K562 (cell line): ENCODE data around the gene TRIM45. TPM values are rescaled to one million over a fixed set of nuclear protein-coding genes. Genes with fewer than 3 reads are reported as not detected.

Source experiments
- CBX1 ChIP-seq: sonication (generic); IDR thresholded peaks from 2 replicates; pipeline ENCODE4 v1.6.1; 2016; ENCODE audit warnings: antibody characterized with exemption, low read depth, mild to moderate bottlenecking
- CHD7 ChIP-seq: fragments of 200-600 bp; sonication (generic); IDR thresholded peaks from one replicate; pipeline ENCODE4 v1.6.1; 2012; ENCODE audit warnings: mild to moderate bottlenecking, low read depth, low read length, inconsistent platforms
- HBP1 ChIP-seq: fragments of 450-650 bp; formaldehyde crosslinking; IDR thresholded peaks from 2 replicates; pipeline ENCODE4 v1.4.0; 2022; ENCODE audit warnings: missing genetic modification characterization
- HDAC1 ChIP-seq, 2 experiments: fragments of 450-650 bp; IDR thresholded peaks; 2 replicates each; pipeline ENCODE4 v1.6.1; 2016 to 2017; ENCODE audit warnings: inconsistent platforms in 1 of 2, mild to moderate bottlenecking in 1 of 2, moderate library complexity in 1 of 2
- HDAC3 ChIP-seq: fragments of 450-650 bp; IDR thresholded peaks from 2 replicates; pipeline ENCODE4 v1.6.1; 2018; ENCODE audit warnings: borderline replicate concordance, mild to moderate bottlenecking, moderate library complexity; ENCODE audit not compliant: partially characterized antibody
- JUND ChIP-seq, 2 experiments: IDR thresholded peaks; 2 replicates in 1 of 2; 3 replicates in 1 of 2; pipeline ENCODE4 v1.6.1; 2011; ENCODE audit warnings: borderline replicate concordance in 2 of 2, low read depth in 2 of 2, low read length in 2 of 2, improper control_type of control experiment in 1 of 2, missing biosample characterization in 1 of 2, missing genetic modification characterization in 1 of 2, missing genetic modification reagents in 1 of 2
- LARP7 ChIP-seq: fragments of 450-650 bp; IDR thresholded peaks from 2 replicates; pipeline ENCODE4 v1.6.1; 2016
- MAFG ChIP-seq: fragments of 450-650 bp; conservative IDR thresholded peaks from 2 replicates; pipeline ENCODE4 v1.6.1; 2016; ENCODE audit warnings: missing genetic modification characterization, missing compliant biosample characterization
- NELFE ChIP-seq: IDR thresholded peaks from 2 replicates; pipeline ENCODE4 v1.6.1; 2011; ENCODE audit warnings: mild to moderate bottlenecking; ENCODE audit not compliant: insufficient read depth, insufficient read length
- THRA ChIP-seq: fragments of 450-650 bp; IDR thresholded peaks from 2 replicates; pipeline ENCODE4 v1.6.1; 2017; ENCODE audit warnings: mild to moderate bottlenecking, moderate library complexity
- ZBTB17 ChIP-seq: fragments of 450-650 bp; formaldehyde crosslinking; IDR thresholded peaks from 2 replicates; pipeline ENCODE4 v1.4.0; 2020; ENCODE audit warnings: mild to moderate bottlenecking
- ZNF165 ChIP-seq: fragments of 250-450 bp; sonication (Bioruptor Pico); IDR thresholded peaks from 2 replicates; pipeline ENCODE4 v1.4.0; 2020; ENCODE audit warnings: borderline replicate concordance
- ZNF561 ChIP-seq: fragments of 450-650 bp; formaldehyde crosslinking; conservative IDR thresholded peaks from 2 replicates; pipeline ENCODE4 v1.4.0; 2020; ENCODE audit warnings: mild to moderate bottlenecking, moderate library complexity
- polyA plus RNA-seq, 8 experiments: library from polyadenylated mRNA; depleted of rRNA in 4 of 8; stranded (reverse) in 5 of 8; unstranded in 3 of 8; fragments of >200 nt; fragmentation: Nextera tagmentation in 2 of 8; fragmentation: Illumina TruSeq in 1 of 8; extraction: Ambion mirVana in 2 of 8; extraction: Trizol in 1 of 8; gene quantifications; 2 replicates each; pipeline versions ENCODE4 v1.2.1 to v1.2.3, GENCODE V29; 2011 to 2014; ENCODE audit warnings: inconsistent platforms in 1 of 8, missing spikeins in 1 of 8
- total RNA-seq, 7 experiments: library from RNA; depleted of rRNA in 6 of 7; stranded (reverse); fragments of >200 nt in 6 of 7; fragmentation: Illumina TruSeq in 2 of 7; extraction: Trizol in 2 of 7; gene quantifications; 2 replicates each; pipeline versions ENCODE4 v1.2.1 to v1.2.3, GENCODE V29; 2011 to 2021; ENCODE audit warnings: low replicate concordance in 1 of 7

Gene TRIM45
- total and polyA plus RNA-seq, 9 of the 15 experiments (the other 6 are each of a cell fraction or from before 2014, with no cell fraction given): 1.9 to 6.2 (median 3.6) TPM

- TF ChIP-seq CHD7 (no peak), LARP7 (no peak), THRA (no peak), MAFG (no peak), NELFE (no peak), CBX1 (no peak), JUND (IDR thresholded peaks at IDR 0.05; ENCODE audit: borderline replicate concordance, low read depth, low read length) (peak; percentile 70), JUND (tag; IDR thresholded peaks at IDR 0.05; ENCODE audit: borderline replicate concordance, low read depth, low read length) (peak; percentile 33; the same call in 1 of the 3 replicates), ZNF561 (no peak), HDAC3 (no peak), ZBTB17 (no peak), HDAC1 (IDR thresholded peaks at IDR 0.05) (no peak), HBP1 (CRISPR knock-in tag) (no peak), ZNF165 (no peak)
Observed at GRCh38 chr1:117093870-117094621, 27.5 kb downstream of the TRIM45 start (continued).
